ENCODE results near the gene SLC9C2. TPM values are rescaled to one million over a fixed set of nuclear protein-coding genes. Genes with fewer than 3 reads are reported as not detected.
A peak's percentile ranks its signal among the peaks of the same experiment; 100 is the strongest.
"Not testable (repeated sequence)": the region's sequence is repeated elsewhere in the genome, so short reads cannot be mapped to it uniquely, and the experiment has no call there.

The SLC9C2 gene
- total RNA-seq, 1 donor from 2014 or later, result 0.26 TPM

GRCh38 chr1:173476665-173477285 is 126.1 kb downstream of the SLC9C2 start:
- peak; percentile 92 for ATAC-seq
- Histone ChIP-seq H3K27me3 (no peaks in the 10 kb centered on the region), H3K36me3 (peaks cover 20% of the 10 kb centered on the region), H3K27ac (peak overlapping the region; percentile 97), H3K9me3 (no peaks in the 10 kb centered on the region), H3K4me3 (peak overlapping the region; percentile 85), H3K4me1 (peaks cover 38% of the 10 kb centered on the region)
- TF ChIP-seq CTCF (IDR thresholded peaks at IDR 0.05), result no peak
- intact Hi-C loops (cut with DNase I), result no loop called here
- peak; percentile 96 for DNase-seq

- H3K27me3 ChIP-seq, result no peaks in the 10 kb centered on the region
- DNase-seq (no peak), ATAC-seq (no peak)
- no peak for TF ChIP-seq CTCF (IDR thresholded peaks at IDR 0.05)
- peaks cover 15% of the 10 kb centered on the region for H3K36me3 ChIP-seq
- peaks cover 38% of the 10 kb centered on the region for H3K4me1 ChIP-seq
- intact Hi-C loops (cut with DNase I), result no loop called here
- H3K9me3 ChIP-seq, result no peaks in the 10 kb centered on the region
- peak overlapping the region; percentile 97 for H3K27ac ChIP-seq
- H3K4me3 ChIP-seq, result peak overlapping the region; percentile 77
Measured at GRCh38 chr1:173476197-173476664, 126.6 kb downstream of the SLC9C2 start.

GRCh38 chr1:173475564-173476196 is 127.2 kb downstream of the SLC9C2 start:
- H3K27ac ChIP-seq, result peak overlapping the region; percentile 97
- intact Hi-C loops (cut with DNase I), result no loop called here
- H3K4me3 ChIP-seq, result peak overlapping the region; percentile 77
- H3K27me3 ChIP-seq, result no peaks in the 10 kb centered on the region
- H3K9me3 ChIP-seq, result no peaks in the 10 kb centered on the region
- ATAC-seq (no peak), DNase-seq (no peak)
- H3K4me1 ChIP-seq, result peaks cover 33% of the 10 kb centered on the region
- no peak for TF ChIP-seq CTCF (IDR thresholded peaks at IDR 0.05)
- H3K36me3 ChIP-seq, result peaks cover 10% of the 10 kb centered on the region

- H3K36me3 ChIP-seq; ATAC-seq; H3K9me3 ChIP-seq; H3K27me3 ChIP-seq; intact Hi-C loops (cut with DNase I); DNase-seq: not testable (repeated sequence)
- Histone ChIP-seq H3K27ac (peak overlapping the region; percentile 25), H3K4me3 (peak overlapping the region; percentile 77), H3K4me1 (peaks cover 28% of the 10 kb centered on the region)
Measured at GRCh38 chr1:173474780-173475421, 128.0 kb downstream of the SLC9C2 start.

- Histone ChIP-seq H3K27me3 (no peaks in the 10 kb centered on the region), H3K27ac (peak overlapping the region; percentile 25), H3K9me3 (no peaks in the 10 kb centered on the region), H3K4me1 (peaks cover 21% of the 10 kb centered on the region), H3K4me3 (no peak overlapping the region), H3K36me3 (no peaks in the 10 kb centered on the region)
- DNase-seq, result no peak
- TF ChIP-seq CTCF (IDR thresholded peaks at IDR 0.05), result no peak
- intact Hi-C loops (cut with DNase I), result no loop called here
- ATAC-seq, result no peak
Measured at GRCh38 chr1:173474097-173474779, 128.6 kb downstream of the SLC9C2 start.
